OCI-LY7 (cell line): ENCODE measurements around the gene POC1A. TPM values are rescaled to one million over a fixed set of nuclear protein-coding genes. Genes with fewer than 3 reads are reported as not detected.

Experiments
- BruUV-seq: library from RNA; stranded (reverse); fragments of 400-500 nt; replicated peaks from 2 replicates; lab custom pipeline; 2021; lab: Mats Ljungman, UMichigan
- CTCF ChIA-PET: fragments of 300-600 bp; sonication (Branson Sonifier 250); formaldehyde crosslinking; loops from one replicate; lab custom pipeline; 2022; ENCODE audit warnings: antibody characterized with exemption; ENCODE audit not compliant: unreplicated experiment; lab: Charles Lee
- POLR2A ChIA-PET: fragments of 300-600 bp; sonication (Branson Sonifier 250); formaldehyde crosslinking; loops from one replicate; lab custom pipeline; 2022; ENCODE audit warnings: antibody characterized with exemption; lab: Charles Lee
- DNase-seq: peaks from one replicate; pipeline ENCODE4 v3.0.0-alpha.2; 2015; ENCODE audit warnings: low spot score
- H2AFZ ChIP-seq: fragments of 200-600 bp; sonication (generic), shearing (Covaris generic); 2 replicates; pipeline ENCODE4 v1.6.1; 2014; ENCODE audit warnings: mild to moderate bottlenecking, antibody characterized with exemption, low read length, moderate library complexity
- H3K27ac ChIP-seq: fragments of 200-600 bp; sonication (generic); 2 replicates; pipeline ENCODE4 v1.5.1; 2014; ENCODE audit warnings: mixed run types, low read depth, mild to moderate bottlenecking, moderate library complexity, low read length, inconsistent platforms; ENCODE audit not compliant: poor library complexity, severe bottlenecking
- H3K36me3 ChIP-seq: fragments of 200-600 bp; sonication (generic); 2 replicates; pipeline ENCODE4 v1.6.1; 2014; ENCODE audit warnings: mild to moderate bottlenecking, antibody characterized with exemption, low read length, moderate library complexity, mixed read lengths; ENCODE audit not compliant: insufficient read depth
- H3K4me1 ChIP-seq: fragments of 200-600 bp; sonication (generic); 2 replicates; pipeline ENCODE4 v1.5.1; 2014; ENCODE audit warnings: mild to moderate bottlenecking, low read length; ENCODE audit not compliant: insufficient read depth, poor library complexity, severe bottlenecking
- H3K4me2 ChIP-seq: fragments of 200-600 bp; sonication (generic); 2 replicates; pipeline ENCODE4 v1.6.1; 2014; ENCODE audit warnings: mild to moderate bottlenecking, low read length
- H3K4me3 ChIP-seq: fragments of 200-600 bp; sonication (generic); 2 replicates; pipeline ENCODE4 v1.5.1; 2014; ENCODE audit warnings: mild to moderate bottlenecking, low read depth, low read length; ENCODE audit not compliant: poor library complexity, severe bottlenecking
- H3K79me2 ChIP-seq: fragments of 200-600 bp; sonication (generic); 2 replicates; pipeline ENCODE4 v1.6.1; 2016; ENCODE audit warnings: low read depth, mild to moderate bottlenecking, low read length, moderate library complexity, mixed read lengths; ENCODE audit not compliant: insufficient read depth
- H3K9me2 ChIP-seq: fragments of 200-600 bp; sonication (generic); 2 replicates; pipeline ENCODE4 v1.6.1; 2016; ENCODE audit warnings: mild to moderate bottlenecking, low read length, mixed read lengths; ENCODE audit not compliant: insufficient read depth
- H3K9me3 ChIP-seq: fragments of 200-600 bp; sonication (generic); 2 replicates; pipeline ENCODE4 v1.6.1; 2014; ENCODE audit warnings: mild to moderate bottlenecking, mixed run types, low read length, mixed read lengths
- H4K20me1 ChIP-seq: fragments of 200-600 bp; sonication (generic); 2 replicates; pipeline ENCODE4 v1.6.1; 2014; ENCODE audit warnings: mild to moderate bottlenecking, antibody characterized with exemption, low read length, moderate library complexity, mixed read lengths; ENCODE audit not compliant: insufficient read depth
- EZH2phosphoT487 ChIP-seq: fragments of 200-600 bp; sonication (generic); IDR thresholded peaks from 2 replicates; pipeline ENCODE4 v1.6.1; 2018; ENCODE audit warnings: low read depth, borderline replicate concordance, mild to moderate bottlenecking, mixed run types, antibody characterized with exemption, low read length, moderate library complexity, mixed read lengths
- intact Hi-C: fragments of 100-400 bp; cut with micrococcal nuclease; formaldehyde crosslinking; loops from one replicate; pipeline ENCODE4 v1.10.0; 2022; ENCODE audit not compliant: unreplicated experiment
- total RNA-seq, 2 experiments: library from RNA; depleted of rRNA in 1 of 2; stranded (reverse); fragments of >200 nt in 1 of 2; shearing (Covaris generic) in 1 of 2; gene quantifications; 2 replicates each; pipeline ENCODE4 v1.2.3, GENCODE V29; 2014 to 2022
- TF ChIP-seq, protein P1 (sequence below): fragments of 200-600 bp; sonication (generic); conservative IDR thresholded peaks from 2 replicates; pipeline ENCODE4 v1.5.1; 2014; ENCODE audit warnings: mild to moderate bottlenecking, antibody characterized with exemption, low read length, moderate library complexity, mixed read lengths

POC1A gene
- total RNA-seq, 2 experiments from 2014 or later: 40.0 to 41.0 TPM

DNA sequence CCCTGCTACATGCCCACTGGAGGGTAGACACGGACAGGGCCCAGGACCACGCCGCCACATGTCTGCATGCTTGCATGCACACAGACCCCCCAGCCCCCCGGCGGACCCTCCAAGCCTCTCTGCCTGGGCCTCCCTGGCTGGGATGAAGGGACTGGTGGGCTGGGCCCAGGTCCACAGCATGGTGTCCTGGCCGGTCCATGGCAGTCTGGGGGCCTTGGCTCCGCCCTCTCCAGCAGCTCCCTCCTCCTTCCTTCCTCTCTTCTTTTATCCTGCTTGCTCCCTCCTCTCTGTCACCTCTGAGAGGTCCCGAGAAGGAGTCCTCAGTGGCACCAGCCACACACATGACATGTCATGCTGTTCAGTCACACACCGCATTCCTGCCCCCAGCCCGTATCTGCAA lies 122.3 kb downstream of the POC1A start:
- no peaks in the 10 kb centered on the region for H3K9me3 ChIP-seq
- no peaks in the 10 kb centered on the region for H3K79me2 ChIP-seq
- no peaks in the 10 kb centered on the region for H3K9me2 ChIP-seq
- ChIA-PET CTCF (interaction anchor here (0.6 to 1.1 kb wide), 2 partner anchors 12 to 25 kb away, joined by 3 to 6 read pairs; no protein-coding TSS in a partner anchor), POLR2A (interaction anchor here (1.4 kb wide), 1 partner anchor 21 kb away, joined by 3 read pairs; no protein-coding TSS in a partner anchor)
- BruUV-seq: no TSS peak
- no peak overlapping the region for H3K27ac ChIP-seq
- H3K36me3 ChIP-seq: no peaks in the 10 kb centered on the region
- H3K4me2 ChIP-seq: no peak overlapping the region
- H2AFZ ChIP-seq: no peak overlapping the region
- intact Hi-C loops: no loop called here
- no peaks in the 10 kb centered on the region for H4K20me1 ChIP-seq
- H3K4me1 ChIP-seq: no peaks in the 10 kb centered on the region
- no peak for TF ChIP-seq EZH2phosphoT487
- TF ChIP-seq, protein P1, sequence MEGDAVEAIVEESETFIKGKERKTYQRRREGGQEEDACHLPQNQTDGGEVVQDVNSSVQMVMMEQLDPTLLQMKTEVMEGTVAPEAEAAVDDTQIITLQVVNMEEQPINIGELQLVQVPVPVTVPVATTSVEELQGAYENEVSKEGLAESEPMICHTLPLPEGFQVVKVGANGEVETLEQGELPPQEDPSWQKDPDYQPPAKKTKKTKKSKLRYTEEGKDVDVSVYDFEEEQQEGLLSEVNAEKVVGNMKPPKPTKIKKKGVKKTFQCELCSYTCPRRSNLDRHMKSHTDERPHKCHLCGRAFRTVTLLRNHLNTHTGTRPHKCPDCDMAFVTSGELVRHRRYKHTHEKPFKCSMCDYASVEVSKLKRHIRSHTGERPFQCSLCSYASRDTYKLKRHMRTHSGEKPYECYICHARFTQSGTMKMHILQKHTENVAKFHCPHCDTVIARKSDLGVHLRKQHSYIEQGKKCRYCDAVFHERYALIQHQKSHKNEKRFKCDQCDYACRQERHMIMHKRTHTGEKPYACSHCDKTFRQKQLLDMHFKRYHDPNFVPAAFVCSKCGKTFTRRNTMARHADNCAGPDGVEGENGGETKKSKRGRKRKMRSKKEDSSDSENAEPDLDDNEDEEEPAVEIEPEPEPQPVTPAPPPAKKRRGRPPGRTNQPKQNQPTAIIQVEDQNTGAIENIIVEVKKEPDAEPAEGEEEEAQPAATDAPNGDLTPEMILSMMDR: no peak
- no peak for DNase-seq
- no peak overlapping the region for H3K4me3 ChIP-seq

- BruUV-seq: no TSS peak
- DNase-seq: no peak
- POLR2A ChIA-PET: interaction anchor here (1.4 kb wide), 1 partner anchor 22 kb away, joined by 3 read pairs; no protein-coding TSS in a partner anchor
- intact Hi-C loops: no loop called here
- Histone ChIP-seq H3K79me2 (no peaks in the 10 kb centered on the region), H3K9me2 (no peaks in the 10 kb centered on the region), H3K4me1 (no peaks in the 10 kb centered on the region), H3K4me2 (no peak overlapping the region), H3K4me3 (no peak overlapping the region), H2AFZ (no peak overlapping the region), H4K20me1 (no peaks in the 10 kb centered on the region), H3K9me3 (no peaks in the 10 kb centered on the region), H3K36me3 (no peaks in the 10 kb centered on the region), H3K27ac (no peak overlapping the region)
- CTCF ChIA-PET: interaction anchor here (1.1 kb wide), 1 partner anchor 26 kb away, joined by 6 read pairs; no protein-coding TSS in a partner anchor
- TF ChIP-seq EZH2phosphoT487: no peak
- TF ChIP-seq, protein P1: no peak
Observed at GRCh38 chr3:52030714-52031310, 123.4 kb downstream of the POC1A start.

DNA sequence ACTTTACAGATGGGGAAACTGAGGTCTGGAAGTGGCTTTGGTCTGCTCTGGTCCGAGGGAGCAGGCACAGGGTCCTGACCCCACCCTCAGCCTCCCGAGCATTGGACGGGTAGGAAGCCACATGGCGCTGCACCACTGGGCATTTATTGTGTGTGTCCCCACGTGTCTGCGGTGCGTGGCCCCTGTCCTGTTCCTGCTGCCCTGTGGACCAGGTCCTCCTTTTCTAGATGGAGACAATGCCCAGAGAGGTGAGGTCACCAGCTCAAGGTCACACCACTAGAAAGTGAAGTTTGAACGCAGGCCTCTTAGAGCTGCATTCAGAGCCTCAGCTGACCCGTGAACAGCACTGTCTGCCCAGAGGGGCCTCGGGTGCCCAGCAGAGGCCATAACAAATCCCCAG lies 124.7 kb downstream of the POC1A start:
- Histone ChIP-seq H3K36me3 (no peaks in the 10 kb centered on the region), H3K79me2 (no peaks in the 10 kb centered on the region), H3K9me2 (no peaks in the 10 kb centered on the region), H3K27ac (no peak overlapping the region), H2AFZ (no peak overlapping the region), H3K4me1 (no peaks in the 10 kb centered on the region), H3K4me3 (no peak overlapping the region), H3K9me3 (no peaks in the 10 kb centered on the region), H3K4me2 (no peak overlapping the region), H4K20me1 (no peaks in the 10 kb centered on the region)
- TF ChIP-seq EZH2phosphoT487: no peak
- TF ChIP-seq, protein P1: no peak
- intact Hi-C loops: no loop called here
- ChIA-PET CTCF (no interaction called here), POLR2A (no interaction called here)
- no peak for DNase-seq
- no TSS peak for BruUV-seq
